IPS-NIHi7 (cell line): ENCODE data around the gene RPRD1B.

ENCODE experiments used
- DNase-seq: peaks from one replicate; pipeline ENCODE4 v3.0.0; 2012; ENCODE audit warnings: mixed read lengths; ENCODE audit errors: extremely low spot score

The RPRD1B gene, protein sequence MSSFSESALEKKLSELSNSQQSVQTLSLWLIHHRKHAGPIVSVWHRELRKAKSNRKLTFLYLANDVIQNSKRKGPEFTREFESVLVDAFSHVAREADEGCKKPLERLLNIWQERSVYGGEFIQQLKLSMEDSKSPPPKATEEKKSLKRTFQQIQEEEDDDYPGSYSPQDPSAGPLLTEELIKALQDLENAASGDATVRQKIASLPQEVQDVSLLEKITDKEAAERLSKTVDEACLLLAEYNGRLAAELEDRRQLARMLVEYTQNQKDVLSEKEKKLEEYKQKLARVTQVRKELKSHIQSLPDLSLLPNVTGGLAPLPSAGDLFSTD

GRCh38 chr20:38033330-38034107, at the start of gene RPRD1B, which contains the start of gene TTI1:
TSS of gene RPRD1B (plus strand) at chr20:38033746. CDS start at chr20:38033948, 202 bp downstream.
TSS of gene TTI1 (minus strand) at chr20:38033456. CDS start at chr20:38013816, 19,640 bp downstream.
- peak; percentile 92 for DNase-seq

DNA sequence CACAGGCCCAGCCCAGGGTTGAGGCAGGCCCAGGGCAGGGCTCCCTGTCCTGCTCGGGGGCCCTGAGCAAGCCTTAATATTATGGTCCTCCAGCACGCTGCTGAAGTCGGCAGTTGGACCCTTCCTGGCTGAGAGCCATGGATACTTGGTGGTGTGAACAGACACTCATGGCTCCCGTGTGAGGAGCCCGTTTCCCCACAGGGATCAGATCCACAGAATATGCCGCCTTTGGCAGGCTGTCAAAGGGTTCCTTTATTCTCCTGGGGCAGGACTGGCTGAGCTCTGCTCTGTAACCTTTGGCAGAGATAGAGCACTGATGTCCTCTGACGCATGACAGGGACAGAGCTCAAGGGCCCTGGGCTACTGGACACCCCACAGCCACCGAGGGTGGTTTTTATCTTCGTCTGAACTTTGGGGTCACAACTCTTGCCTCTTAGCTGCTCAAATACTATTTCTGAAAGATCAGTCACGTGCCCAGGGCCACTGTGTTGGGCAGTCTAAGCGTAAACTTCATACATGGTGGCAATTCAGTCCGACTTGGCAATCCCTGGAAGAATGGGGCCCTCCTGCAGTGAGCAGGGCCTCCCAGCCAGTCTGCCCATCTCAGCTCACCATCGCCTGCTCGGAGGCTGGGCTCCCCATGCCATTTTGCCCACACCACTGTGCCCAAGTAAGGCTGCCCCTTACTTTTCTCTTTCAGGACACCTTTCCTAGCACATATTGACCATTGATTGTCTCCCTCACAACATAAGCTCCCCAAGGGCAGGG, 49.3 kb upstream of the RPRD1B start:
- DNase-seq, result no peak

DNA sequence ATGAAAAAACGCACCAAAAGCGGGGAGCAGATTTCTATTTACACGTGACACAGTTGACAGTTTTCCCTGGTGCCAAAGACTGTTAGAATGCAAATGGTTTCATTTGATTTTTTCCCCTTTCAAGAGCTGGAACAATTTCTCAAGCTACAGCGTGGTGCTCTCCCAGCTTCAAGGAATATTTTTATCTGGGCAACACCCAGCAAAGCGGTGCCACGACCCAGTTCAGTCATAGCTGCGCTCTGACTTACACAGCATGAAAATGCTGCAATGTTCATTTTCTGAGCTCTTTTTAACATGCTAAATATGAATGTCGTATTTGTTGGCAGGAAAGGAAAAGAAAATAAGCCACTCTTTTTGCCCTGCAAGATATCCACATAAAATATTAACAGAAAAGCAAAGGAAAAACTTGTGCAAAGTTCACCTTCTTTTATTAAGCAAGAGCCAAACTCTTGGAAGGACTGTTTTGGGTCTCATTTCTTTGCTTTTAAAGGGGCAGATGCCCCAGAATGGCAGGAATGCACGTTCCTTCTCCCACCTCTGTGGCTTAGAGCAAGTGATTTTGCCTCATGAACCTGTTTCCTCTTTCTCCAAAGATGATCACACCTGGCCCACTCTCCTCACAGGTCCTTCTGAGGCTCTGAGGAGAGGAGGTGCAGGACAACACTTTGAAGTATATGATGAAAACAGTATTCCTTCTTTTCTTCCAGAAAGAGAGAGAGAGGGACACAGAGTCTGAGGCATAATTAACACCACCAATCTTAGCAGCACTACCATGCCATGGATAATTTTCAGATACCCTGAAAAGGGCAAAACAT, 47.3 kb upstream of the RPRD1B start:
- no peak for DNase-seq

DNA sequence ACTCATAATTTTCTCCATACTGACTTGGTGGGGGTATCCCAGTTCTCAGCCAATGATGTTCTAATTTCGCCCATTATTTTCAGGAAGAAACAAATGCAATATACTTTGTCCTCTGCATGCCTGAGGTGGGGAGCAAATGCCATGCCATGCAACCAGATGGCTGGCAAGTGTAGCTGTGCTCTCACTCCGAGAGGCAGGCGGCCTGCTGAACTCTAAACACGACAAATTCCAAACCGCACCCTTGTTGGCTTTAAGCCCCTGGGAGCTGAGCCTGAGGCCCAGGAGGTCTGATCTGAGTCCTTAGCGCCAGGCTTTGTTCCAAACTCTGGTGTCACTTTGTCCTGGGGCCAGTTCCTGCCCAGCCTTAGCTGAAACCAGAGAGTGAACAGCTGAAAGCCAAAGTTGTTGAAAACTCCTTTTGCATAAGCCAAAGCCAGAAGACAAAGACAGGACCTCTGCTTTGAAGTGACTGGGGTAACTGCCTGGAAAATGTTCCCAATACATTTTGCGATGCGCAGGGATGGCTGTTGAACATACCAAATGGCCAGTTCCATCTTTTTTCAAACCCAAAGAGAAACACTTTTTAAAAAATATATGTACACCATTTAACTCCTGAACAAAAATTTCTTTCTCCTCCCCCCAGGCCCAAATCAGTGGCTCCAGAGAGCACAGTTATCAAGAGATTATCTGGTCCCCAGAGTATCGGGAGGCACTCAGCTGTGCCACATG, 46.5 kb upstream of the RPRD1B start:
- DNase-seq, result no peak

DNA sequence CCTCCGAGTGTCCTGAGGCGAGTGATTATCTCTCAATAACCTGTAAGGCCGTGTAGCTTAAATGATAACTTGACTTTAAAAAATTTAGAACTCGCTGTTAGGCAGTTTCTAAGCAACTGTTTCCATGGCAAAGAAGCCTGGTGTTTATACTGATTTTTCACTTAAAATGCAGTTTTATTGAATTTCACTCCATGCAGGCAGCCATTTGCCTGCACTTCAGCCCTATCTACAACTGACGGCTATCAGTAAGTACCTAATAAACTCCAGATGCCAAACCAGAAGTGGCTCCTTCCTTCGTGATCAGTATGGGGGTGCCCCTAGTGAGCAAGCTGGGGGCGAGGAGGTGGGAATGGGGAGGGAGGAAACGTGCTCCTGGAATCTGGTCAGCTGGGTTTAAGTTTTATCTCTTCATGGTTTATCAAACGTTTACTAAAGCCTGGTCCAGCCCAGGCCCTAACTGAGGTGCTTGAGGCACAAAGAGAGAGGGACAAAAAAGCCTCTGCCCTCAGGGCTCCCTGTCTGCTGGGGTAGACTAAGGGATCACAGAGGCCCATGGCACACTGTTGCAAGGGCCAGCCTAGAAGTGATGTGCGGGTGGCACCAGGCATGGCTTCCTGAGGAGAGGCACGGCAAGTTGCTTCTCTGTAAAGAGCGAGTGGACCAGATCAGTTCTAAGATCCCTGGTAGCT, 45.8 kb upstream of the RPRD1B start:
- DNase-seq, result no peak

DNA sequence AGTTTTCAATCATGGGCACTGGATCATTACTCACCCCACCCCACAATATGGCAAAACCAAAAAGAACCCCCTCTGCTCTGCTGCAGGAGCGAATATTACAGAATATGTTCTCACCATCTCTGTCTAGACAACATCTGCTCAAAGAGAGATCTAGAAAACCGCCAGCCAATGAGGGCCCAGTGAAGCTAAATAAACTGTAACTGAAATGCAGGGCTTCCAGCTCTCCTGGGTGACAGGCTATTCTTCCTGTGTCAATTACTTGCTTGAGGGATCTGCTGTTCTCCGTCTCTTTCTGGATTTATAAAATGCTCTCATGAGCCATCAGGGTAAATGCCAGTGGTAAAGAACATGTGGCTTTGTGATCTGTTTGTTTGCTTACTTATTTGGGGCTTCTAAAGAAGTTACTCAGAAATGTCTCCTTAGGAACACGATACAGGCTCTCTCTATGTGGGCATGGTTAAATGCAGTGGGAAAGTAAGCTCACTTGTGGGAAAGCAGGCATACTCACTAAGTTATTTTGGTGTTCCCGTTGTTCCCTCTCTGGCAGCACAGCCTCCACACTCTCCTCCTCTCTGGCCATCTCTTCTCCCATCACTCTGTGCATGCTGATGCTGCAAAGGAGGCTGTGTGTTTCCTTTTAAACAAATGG, 45.1 kb upstream of the RPRD1B start:
- no peak for DNase-seq

DNA sequence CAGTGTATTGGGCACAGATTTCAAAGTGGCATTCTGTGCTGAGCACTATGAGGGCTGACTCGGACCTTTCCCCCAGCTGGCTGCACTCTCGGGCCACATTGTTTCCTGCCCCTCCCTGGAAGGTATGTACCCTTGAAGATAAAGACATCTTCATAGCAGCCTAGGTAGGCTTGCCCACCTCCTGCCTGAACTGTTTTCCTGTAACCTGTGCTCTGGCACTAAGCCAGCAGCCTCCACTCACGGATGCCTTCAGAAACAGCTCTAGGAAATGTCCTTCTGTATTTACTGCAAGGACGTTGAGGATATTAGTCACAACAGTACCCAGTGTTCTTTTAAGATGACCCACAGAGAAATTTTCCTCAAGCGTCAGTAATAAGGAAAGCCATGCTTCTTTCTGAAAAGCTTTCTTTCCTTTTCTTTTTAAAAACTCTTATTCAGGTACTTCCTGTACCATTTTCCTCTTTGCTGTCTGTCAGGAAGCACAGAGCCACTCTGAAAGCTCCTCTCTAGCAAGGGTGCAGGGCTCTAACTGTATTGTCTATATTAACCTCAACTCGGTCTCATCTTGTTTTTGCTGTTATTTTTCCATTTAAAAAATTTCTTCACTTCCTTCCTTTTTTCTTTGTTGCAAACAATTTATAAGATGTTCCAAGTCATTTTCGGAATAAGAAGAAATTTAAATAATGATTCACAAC, 43.8 kb upstream of the RPRD1B start:
- no peak for DNase-seq

DNA sequence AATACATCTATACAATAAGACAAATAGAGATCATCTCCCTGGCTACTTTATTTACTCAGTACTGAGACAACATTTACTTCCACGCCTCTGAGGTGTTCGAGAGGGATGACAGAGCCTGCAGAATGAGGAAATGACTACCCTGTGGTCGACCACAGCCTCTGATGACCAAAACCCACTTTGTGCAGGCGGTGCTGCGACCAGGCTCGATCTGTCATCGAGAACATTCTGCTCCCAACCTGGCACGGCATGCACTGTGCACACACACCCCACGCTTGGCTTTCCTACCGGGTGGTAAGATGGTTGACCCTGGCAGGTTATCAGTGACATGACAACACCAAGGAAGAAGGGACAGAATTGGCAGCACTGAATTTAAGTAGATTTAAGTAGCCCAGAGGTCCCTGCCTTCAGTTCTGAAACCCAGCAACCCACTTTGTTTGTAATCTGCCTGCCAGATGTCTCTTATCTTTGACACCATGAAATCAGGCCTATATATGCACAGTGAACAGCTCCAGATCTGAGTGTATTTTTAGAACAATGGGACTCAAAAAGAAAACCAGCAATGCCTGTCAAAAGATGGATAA, 42.9 kb upstream of the RPRD1B start:
- DNase-seq, result no peak

DNA sequence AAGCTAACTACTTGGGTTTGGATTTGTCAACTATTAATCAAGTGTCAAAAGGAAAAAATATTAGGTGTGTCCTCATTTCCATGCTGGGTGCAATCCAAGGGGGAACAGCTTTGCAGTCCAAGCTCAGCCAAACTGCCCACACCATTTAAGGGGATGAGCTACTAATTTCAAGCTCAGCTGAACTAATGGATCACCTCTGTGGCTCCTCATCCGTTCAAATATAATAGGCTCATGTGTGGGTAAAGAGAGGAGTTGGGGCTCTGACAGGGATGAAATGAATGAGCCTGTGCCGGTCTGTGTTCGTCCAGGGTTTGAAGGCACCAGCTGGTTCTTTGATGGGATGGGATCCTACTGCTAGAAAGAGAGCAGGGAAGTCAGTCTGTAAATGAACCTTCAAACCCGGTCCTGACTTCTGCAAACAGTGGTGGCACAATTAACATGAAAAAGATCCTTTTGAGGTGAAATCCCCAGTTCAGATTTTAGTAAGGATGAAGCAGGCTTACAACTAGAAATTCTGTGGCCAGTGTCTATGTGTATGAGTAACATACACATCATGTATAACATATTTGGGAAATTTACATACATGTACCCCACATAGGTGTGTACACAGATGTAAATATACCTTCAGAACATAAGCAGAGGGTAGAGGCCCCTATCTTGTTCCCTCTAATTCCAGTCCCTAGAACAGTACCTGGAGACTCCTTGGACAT, 42.2 kb upstream of the RPRD1B start:
- no peak for DNase-seq

GRCh38 chr20:37991908-37992307, 41.6 kb upstream of the RPRD1B start:
- no peak for DNase-seq

DNA sequence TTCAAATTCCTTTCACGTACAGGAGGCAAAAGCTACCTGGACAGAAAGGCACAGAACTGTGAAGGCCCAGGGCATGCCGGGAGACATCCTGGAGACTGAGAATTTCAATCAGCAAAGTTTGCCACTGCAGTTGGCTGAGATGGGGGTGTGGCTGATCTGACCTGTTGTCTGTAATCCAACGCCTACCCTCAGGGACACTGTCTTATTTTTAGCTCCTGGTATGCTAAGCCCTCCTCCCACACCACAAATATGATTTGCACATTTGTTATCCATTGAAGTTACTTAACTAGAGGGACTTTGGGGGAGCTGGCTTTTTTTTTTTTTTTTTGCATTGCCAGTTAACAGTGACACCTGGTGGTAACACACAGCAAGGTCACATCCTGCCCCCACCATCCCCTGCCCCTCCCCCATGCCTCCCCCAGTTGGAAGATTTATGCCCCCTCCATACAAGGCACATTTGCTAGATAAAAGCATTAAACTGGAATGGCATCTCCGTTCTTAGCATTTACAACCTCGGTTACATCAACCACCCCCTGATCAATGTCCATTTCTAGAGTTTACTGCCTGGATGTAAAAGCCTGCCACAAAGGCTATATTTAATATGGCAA, 40.6 kb upstream of the RPRD1B start:
- peak; percentile 71 for DNase-seq

- peak; percentile 38 for DNase-seq
These were observed 39.0 kb upstream of the RPRD1B start for GRCh38 chr20:37994512-37994911.

DNA sequence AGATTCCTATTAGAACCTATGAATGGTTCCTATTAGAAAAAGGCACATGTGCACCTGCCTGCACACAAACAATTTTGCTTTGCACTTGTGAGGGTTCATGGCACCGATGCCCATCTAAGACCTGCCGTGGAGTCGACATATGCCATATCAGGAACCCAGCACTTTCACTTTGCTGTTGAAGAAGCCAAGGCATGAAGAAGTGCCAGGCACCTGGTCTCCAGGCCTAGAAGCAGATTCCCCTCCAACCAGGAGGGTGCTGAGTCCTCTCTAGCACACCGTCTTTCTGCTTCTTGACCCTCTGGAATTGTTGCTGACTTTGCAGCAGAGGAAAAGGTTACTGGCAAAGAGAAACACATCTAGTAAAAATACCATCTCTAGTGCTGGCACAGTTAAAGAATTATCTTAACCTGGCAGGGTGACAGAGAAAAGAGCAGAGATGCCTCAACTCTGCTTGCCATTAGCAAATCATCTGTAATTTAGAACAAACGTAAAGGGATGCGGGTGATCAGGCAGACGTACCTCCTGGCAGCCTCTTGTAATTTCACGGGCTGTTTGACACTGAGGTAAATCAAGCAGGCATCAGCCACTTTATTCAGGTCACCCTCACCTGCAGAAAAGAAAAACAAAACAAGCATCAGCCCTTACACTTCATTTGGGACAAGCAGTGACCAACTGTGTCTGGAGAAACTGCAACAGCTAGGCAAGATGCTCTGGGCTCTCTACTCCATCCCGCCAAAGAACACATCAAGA, 37.5 kb upstream of the RPRD1B start:
- DNase-seq, result no peak

GRCh38 chr20:37997516-37997915, 36.0 kb upstream of the RPRD1B start:
- DNase-seq, result no peak

- no peak for DNase-seq
These were observed 33.9 kb upstream of the RPRD1B start for GRCh38 chr20:37999526-38000263.

DNA sequence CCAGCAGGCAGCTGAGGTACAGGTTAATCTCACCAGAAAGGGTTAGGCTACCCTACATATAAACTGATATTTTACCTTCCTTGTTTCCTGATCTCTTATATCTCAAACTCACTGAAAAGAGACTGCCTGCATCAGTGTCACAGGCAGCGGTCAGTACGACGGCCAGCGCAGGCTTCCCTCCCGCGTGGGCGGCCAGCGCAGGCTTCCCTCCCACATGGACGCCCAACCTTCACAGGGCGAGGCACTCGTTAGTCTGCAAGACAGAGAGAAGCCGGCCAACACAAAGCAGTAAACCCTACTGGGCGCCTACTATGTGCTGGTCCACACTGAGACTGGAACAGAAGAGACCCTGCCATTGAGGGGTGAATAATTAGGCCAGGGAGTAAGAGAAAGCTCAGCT, 33.3 kb upstream of the RPRD1B start:
- no peak for DNase-seq
